GM19328 (cell line): ENCODE results near the gene SWT1.

ENCODE experiments used
- ATAC-seq: cut with Tn5 transposase; IDR thresholded peaks from one replicate; pipeline ENCODE4 v1.9.1; 2021; ENCODE audit warnings: mild to moderate bottlenecking, moderate library complexity; ENCODE audit not compliant: unreplicated experiment

SWT1 gene

GRCh38 chr1:185156854-185157598 is at the start of gene SWT1, which contains the start of gene TRMT1L:
TSS of gene SWT1 (plus strand) at chr1:185157167. CDS start at chr1:185160842, 3,675 bp downstream.
TSS of gene TRMT1L (minus strand) at chr1:185156953. CDS start at chr1:185156712, 241 bp downstream.
- ATAC-seq, result peak; percentile 91

- no peak for ATAC-seq
These were observed 48.6 kb upstream of the SWT1 start for GRCh38 chr1:185108321-185108720.

GRCh38 chr1:185110145-185110544 is 46.8 kb upstream of the SWT1 start:
- no peak for ATAC-seq

GRCh38 chr1:185111873-185112272 is 45.1 kb upstream of the SWT1 start:
- ATAC-seq, result no peak

GRCh38 chr1:185112356-185112755 is 44.6 kb upstream of the SWT1 start:
- ATAC-seq, result no peak

- no peak for ATAC-seq
These were observed 27.3 kb upstream of the SWT1 start for GRCh38 chr1:185129708-185130107.

- ATAC-seq, result no peak
These were observed 24.4 kb upstream of the SWT1 start for GRCh38 chr1:185132534-185132933.

GRCh38 chr1:185137896-185138545 is 18.9 kb upstream of the SWT1 start:
- ATAC-seq, result no peak

GRCh38 chr1:185139246-185139645 is 17.7 kb upstream of the SWT1 start:
- ATAC-seq, result no peak

- ATAC-seq, result no peak
These were observed 12.7 kb upstream of the SWT1 start for GRCh38 chr1:185144233-185144632.

- no peak for ATAC-seq
These were observed 5.8 kb upstream of the SWT1 start for GRCh38 chr1:185151215-185151614.

GRCh38 chr1:185152187-185152767 is 4.7 kb upstream of the SWT1 start:
- ATAC-seq, result no peak

- no peak for ATAC-seq
These were observed 2.0 kb upstream of the SWT1 start for GRCh38 chr1:185154912-185155513.

GRCh38 chr1:185155600-185156287 is 1.2 kb upstream of the SWT1 start:
- no peak for ATAC-seq

GRCh38 chr1:185156288-185156853 is 596 bp upstream of the SWT1 start:
- peak; percentile 22 for ATAC-seq

- ATAC-seq, result no peak
These were observed 839 bp downstream of the SWT1 start for GRCh38 chr1:185157599-185158412.

- no peak for ATAC-seq
These were observed 1.8 kb downstream of the SWT1 start for GRCh38 chr1:185158800-185159199.

- no peak for ATAC-seq
These were observed 3.0 kb downstream of the SWT1 start for GRCh38 chr1:185159966-185160365.

- ATAC-seq, result no peak
These were observed 5.5 kb downstream of the SWT1 start for GRCh38 chr1:185162491-185162890.

- no peak for ATAC-seq
These were observed 9.1 kb downstream of the SWT1 start for GRCh38 chr1:185166106-185166505.
